Sigmoid colon (tissue), 7 donors: Measurements from ENCODE around the gene ABCC9. TPM values are rescaled to one million over a fixed set of nuclear protein-coding genes. Genes with fewer than 3 reads are reported as not detected.

ENCODE experiments used
- DNase-seq: peaks from one replicate; pipeline ENCODE4 v3.0.0-alpha.2; 2019
- H3K27ac ChIP-seq, 4 donors: fragments of 200-600 bp; sonication (generic); one replicate each; pipeline ENCODE4 v1.5.1; 2016 to 2019; ENCODE audit warnings: mild to moderate bottlenecking in 1 of 4
- H3K27me3 ChIP-seq, 3 donors: fragments of 200-600 bp; sonication (generic); one replicate each; pipeline ENCODE4 v1.5.1; 2019; ENCODE audit warnings: mild to moderate bottlenecking in 1 of 3
- H3K36me3 ChIP-seq, 4 donors: fragments of 200-600 bp; sonication (generic); one replicate each; pipeline ENCODE4 v1.5.1; 2016 to 2019
- H3K4me1 ChIP-seq, 4 donors: fragments of 200-600 bp; sonication (generic); one replicate each; pipeline ENCODE4 v1.5.1; 2017 to 2019
- H3K4me3 ChIP-seq, 4 donors: fragments of 200-600 bp; sonication (generic); one replicate each; pipeline ENCODE4 v1.5.1; 2017 to 2019; ENCODE audit warnings: mild to moderate bottlenecking in 2 of 4, moderate library complexity in 1 of 4
- H3K9me3 ChIP-seq, 4 donors: fragments of 200-600 bp in 3 of 4; sonication (generic) in 3 of 4; one replicate each; pipeline versions ENCODE4 v1.5.1 to v1.6.1; 2013 to 2019
- EP300 ChIP-seq, 4 donors: sonication (generic); formaldehyde crosslinking; IDR thresholded peaks; one replicate each; pipeline ENCODE4 v1.6.1; 2017; ENCODE audit warnings: antibody characterized with exemption in 4 of 4
- POLR2A ChIP-seq, 2 donors: fragments of 450-650 bp; IDR thresholded peaks; one replicate each; pipeline ENCODE4 v1.6.1; 2016; ENCODE audit warnings: antibody characterized with exemption in 2 of 2, mild to moderate bottlenecking in 2 of 2, moderate library complexity in 2 of 2
- POLR2AphosphoS5 ChIP-seq, 4 donors: sonication (generic); formaldehyde crosslinking; IDR thresholded peaks; one replicate each; pipeline ENCODE4 v1.6.1; 2017; ENCODE audit warnings: antibody characterized with exemption in 4 of 4
- WGBS, 2 donors: extraction: QIAGEN DNeasy Blood & Tissue Kit; methylation state at CpG; one replicate each; pipeline ENCODE4 v1.1.7; 2013; 5-methylcytosine and 5-hydroxymethylcytosine counted together
- intact Hi-C: fragments of 100-400 bp; cut with DNase I; formaldehyde crosslinking; loops from one replicate; pipeline ENCODE4 v1.15.1; 2023
- polyA plus RNA-seq, 3 donors: library from polyadenylated mRNA; stranded (reverse); fragments of 200-250 nt; gene quantifications; one replicate each; pipeline ENCODE4 v1.2.3, GENCODE V29; 2013
- total RNA-seq, 4 donors: library from RNA; depleted of rRNA; stranded (reverse); fragments of >200 nt; gene quantifications; one replicate each; pipeline ENCODE4 v1.1.0, GENCODE V29; 2016
- TF ChIP-seq, protein P1 (sequence below), 4 experiments: fragments of 450-650 bp in 3 of 4; fragments of 200-600 bp in 1 of 4; IDR thresholded peaks; one replicate each; pipeline ENCODE4 v1.5.1; 2016 to 2019; ENCODE audit warnings: antibody characterized with exemption in 4 of 4, mild to moderate bottlenecking in 3 of 4, moderate library complexity in 2 of 4
- donor health status: healthy with polysubstance abuse.
- donor health status: Bipolar disorder and iron deficiency.
- donor health status: healthy.

ABCC9 gene
- total and polyA plus RNA-seq, 7 donors: 0.23 to 39.2 (median 28.2) TPM

DNA sequence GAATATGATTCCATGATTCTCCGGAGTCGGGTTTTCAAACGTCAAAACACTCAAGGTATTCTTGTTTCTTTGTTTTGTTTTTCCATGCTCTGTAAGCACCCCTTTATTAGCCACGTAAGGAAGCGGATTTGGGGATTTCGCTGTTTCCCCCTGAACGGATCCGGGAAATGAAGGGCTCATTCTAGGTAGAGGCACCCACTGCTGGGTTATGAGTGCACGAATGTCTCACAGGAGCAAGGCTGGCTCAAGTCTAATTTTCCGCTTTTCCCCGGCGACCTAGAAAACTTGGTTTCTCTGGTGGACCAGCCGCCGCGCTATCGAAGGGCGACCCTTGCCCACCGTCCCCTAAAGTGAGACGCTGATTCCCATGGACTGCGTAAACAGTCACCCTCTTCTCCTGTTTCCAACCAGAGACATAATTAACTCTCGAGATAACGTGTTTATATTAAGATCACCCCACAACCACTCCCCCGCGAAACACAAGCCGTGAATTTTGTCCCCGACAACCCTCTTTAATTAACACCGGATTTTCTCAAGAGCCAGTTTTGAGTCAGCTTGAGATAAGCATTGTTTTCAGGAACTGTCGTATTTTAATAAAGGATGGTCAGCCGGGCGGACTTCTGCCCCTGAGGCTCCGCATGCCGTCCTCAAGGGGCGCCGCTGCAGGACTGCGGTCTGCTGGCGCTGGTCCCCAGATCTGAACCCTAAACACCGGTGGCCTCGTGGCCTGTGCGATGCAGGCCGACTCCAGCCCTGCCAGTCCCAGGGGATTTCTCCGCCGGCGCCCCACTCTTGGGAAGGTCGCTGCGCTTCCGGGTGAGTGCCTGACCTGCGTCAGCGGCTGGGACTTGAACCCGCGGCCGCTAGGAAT, 515 bp upstream of the ABCC9 start:
- DNase-seq: peak; percentile 87
- Histone ChIP-seq H3K27me3 (no peaks in the 10 kb centered on the region), H3K9me3 (peaks cover 0 to 5% (median 0%) of the 10 kb centered on the region in 4 donors), H3K27ac (peak overlapping the region; percentile 81 to 89 (median 86)), H3K4me3 (peak overlapping the region; percentile 45 to 61 (median 59)), H3K36me3 (no peaks in the 10 kb centered on the region), H3K4me1 (peaks cover 0 to 17% (median 14%) of the 10 kb centered on the region in 4 donors)
- WGBS, 2 donors: 3 to 4% methylated on average over 51 of the region's 51 CpGs
- TF ChIP-seq, protein P1, sequence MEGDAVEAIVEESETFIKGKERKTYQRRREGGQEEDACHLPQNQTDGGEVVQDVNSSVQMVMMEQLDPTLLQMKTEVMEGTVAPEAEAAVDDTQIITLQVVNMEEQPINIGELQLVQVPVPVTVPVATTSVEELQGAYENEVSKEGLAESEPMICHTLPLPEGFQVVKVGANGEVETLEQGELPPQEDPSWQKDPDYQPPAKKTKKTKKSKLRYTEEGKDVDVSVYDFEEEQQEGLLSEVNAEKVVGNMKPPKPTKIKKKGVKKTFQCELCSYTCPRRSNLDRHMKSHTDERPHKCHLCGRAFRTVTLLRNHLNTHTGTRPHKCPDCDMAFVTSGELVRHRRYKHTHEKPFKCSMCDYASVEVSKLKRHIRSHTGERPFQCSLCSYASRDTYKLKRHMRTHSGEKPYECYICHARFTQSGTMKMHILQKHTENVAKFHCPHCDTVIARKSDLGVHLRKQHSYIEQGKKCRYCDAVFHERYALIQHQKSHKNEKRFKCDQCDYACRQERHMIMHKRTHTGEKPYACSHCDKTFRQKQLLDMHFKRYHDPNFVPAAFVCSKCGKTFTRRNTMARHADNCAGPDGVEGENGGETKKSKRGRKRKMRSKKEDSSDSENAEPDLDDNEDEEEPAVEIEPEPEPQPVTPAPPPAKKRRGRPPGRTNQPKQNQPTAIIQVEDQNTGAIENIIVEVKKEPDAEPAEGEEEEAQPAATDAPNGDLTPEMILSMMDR (IDR thresholded peaks at IDR 0.05): peak; percentile 48 to 77 (median 66)
- TF ChIP-seq EP300 (IDR thresholded peaks at IDR 0.05): no peak
- TF ChIP-seq POLR2A (IDR thresholded peaks at IDR 0.05): no peak
- TF ChIP-seq POLR2AphosphoS5 (IDR thresholded peaks at IDR 0.05): peak; percentile 27 to 57 (median 45)
- intact Hi-C loops: loop anchor here (2.0 to 5.0 kb wide), 4 partner anchors 49 to 243 kb away; partner anchors contain the start of gene KCNJ8

GRCh38 chr12:21939435-21939834, 1.8 kb downstream of the ABCC9 start:
- WGBS, 2 donors: 73 to 84% methylated on average over 4 of the region's 4 CpGs
- H3K27ac ChIP-seq: peak overlapping the region; percentile 81 to 89 (median 86)
- H3K4me1 ChIP-seq: peaks cover 0 to 17% (median 14%) of the 10 kb centered on the region in 4 donors
- no peak for DNase-seq
- H3K9me3 ChIP-seq: no peaks in the 10 kb centered on the region
- intact Hi-C loops: loop anchor here (10.0 kb wide), 1 partner anchor 45 kb away; no protein-coding TSS in a partner anchor
- peak in 3 of 4 donors; percentile 45 to 69 (median 59) for TF ChIP-seq POLR2AphosphoS5 (IDR thresholded peaks at IDR 0.05)
- TF ChIP-seq EP300 (IDR thresholded peaks at IDR 0.05): no peak
- TF ChIP-seq POLR2A (IDR thresholded peaks at IDR 0.05): peak in 1 of 2 donors; percentile 26
- TF ChIP-seq, protein P1 (IDR thresholded peaks at IDR 0.05): no peak
- peak overlapping the region; percentile 1 to 61 (median 59) for H3K4me3 ChIP-seq
- no peaks in the 10 kb centered on the region for H3K27me3 ChIP-seq
- H3K36me3 ChIP-seq: peaks cover 0 to 13% (median 0%) of the 10 kb centered on the region in 4 donors

DNA sequence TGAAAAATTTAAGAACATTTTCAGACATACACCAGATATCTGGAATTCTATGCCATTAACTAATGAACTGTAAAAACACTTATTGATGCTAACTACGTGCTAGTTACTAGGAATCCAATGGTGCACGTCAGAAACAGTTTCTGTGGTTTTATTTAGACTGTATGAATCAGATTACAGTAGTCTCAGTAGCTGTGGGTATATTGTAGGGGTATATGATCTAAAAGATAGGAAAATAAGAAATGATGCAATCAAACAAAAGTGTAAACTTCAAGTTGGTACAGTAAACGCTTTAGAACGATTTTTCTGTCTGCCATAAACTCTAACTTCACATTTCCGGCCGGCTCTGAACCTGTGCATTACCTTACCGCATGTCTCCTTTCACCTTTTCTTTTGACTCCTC, 2.3 kb downstream of the ABCC9 start:
- H3K4me3 ChIP-seq: peak overlapping the region in 2 of 4 donors; percentile 1 to 59
- peaks cover 0 to 17% (median 14%) of the 10 kb centered on the region in 4 donors for H3K4me1 ChIP-seq
- intact Hi-C loops: loop anchor here (10.0 kb wide), 1 partner anchor 46 kb away; no protein-coding TSS in a partner anchor
- H3K27me3 ChIP-seq: no peaks in the 10 kb centered on the region
- WGBS, 2 donors: 83 to 86% methylated on average over 7 of the region's 7 CpGs
- TF ChIP-seq, protein P1 (IDR thresholded peaks at IDR 0.05): no peak
- TF ChIP-seq EP300 (IDR thresholded peaks at IDR 0.05) (no peak), POLR2AphosphoS5 (IDR thresholded peaks at IDR 0.05) (no peak)
- DNase-seq: no peak
- peak overlapping the region; percentile 81 to 89 (median 86) for H3K27ac ChIP-seq
- H3K36me3 ChIP-seq: peaks cover 0 to 16% (median 0%) of the 10 kb centered on the region in 4 donors
- H3K9me3 ChIP-seq: no peaks in the 10 kb centered on the region

GRCh38 chr12:21934173-21934572, 7.1 kb downstream of the ABCC9 start:
- Histone ChIP-seq H3K27ac (no peak overlapping the region), H3K9me3 (no peaks in the 10 kb centered on the region), H3K4me3 (no peak overlapping the region), H3K36me3 (peaks cover 0 to 40% (median 0%) of the 10 kb centered on the region in 4 donors), H3K4me1 (peaks cover 0 to 7% (median 1%) of the 10 kb centered on the region in 4 donors), H3K27me3 (no peaks in the 10 kb centered on the region)
- TF ChIP-seq, protein P1 (IDR thresholded peaks at IDR 0.05): no peak
- TF ChIP-seq POLR2AphosphoS5 (IDR thresholded peaks at IDR 0.05) (no peak), POLR2A (IDR thresholded peaks at IDR 0.05) (no peak), EP300 (IDR thresholded peaks at IDR 0.05) (no peak)
- intact Hi-C loops: loop anchor here (10.0 kb wide), 1 partner anchor 51 kb away; no protein-coding TSS in a partner anchor
- DNase-seq: no peak
- WGBS, 2 donors: 92 to 98% methylated on average over 1 of the region's 1 CpG
